D341Med (cell line): ENCODE results near the gene SECTM1.

Experiments used
- DNase-seq: peaks from one replicate; pipeline ENCODE4 v3.0.0; 2012; ENCODE audit warnings: low spot score

SECTM1 gene

DNA sequence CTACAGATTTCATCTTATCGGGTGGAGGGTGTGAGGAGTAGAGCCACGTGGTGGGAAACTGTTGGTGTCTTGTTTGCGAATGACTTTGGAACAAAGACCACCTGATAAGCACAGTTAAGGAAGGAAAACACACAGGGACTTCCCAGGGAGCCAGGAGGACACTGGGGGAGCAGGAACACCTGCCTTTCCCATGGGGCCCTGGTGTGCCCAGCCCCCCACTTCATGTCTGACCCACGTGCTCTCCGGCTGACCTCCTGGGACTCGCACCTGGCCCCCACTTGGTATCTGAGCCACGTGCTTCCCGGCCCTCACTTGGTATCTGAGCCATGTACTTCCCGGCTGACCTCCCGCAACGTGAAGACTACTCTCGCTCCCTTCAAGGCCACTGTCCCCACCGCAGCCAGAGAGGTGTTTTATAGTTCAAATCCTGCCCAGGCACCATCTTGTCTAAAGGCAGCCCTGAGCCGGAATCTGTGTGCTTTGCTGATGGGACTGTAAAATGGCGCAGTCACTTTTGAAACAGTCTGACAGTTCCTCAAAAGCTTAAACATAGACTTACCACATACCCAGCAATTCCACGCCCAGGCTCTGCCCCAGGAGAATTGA is 54.7 kb downstream of the SECTM1 start:
- DNase-seq = no peak

DNA sequence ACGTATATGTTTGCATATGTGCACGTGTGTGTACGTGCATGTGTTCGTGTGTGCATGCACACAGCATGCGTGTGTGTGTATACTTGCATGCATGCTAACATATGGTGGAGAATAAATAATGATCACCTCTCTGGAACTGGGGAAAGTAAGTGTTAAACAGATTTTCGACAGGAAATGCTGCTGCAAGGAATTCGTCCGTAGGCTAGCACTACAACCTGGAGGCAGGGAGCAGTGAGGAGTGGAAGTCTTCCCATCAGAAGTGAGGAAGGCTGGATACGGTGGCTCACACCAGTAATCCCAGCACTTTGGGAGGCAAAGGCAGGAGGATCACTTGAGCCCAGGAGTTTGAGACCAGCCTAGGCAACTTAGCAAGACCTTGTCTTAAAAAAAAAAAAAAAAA is 55.3 kb downstream of the SECTM1 start:
- no peak for DNase-seq

DNA sequence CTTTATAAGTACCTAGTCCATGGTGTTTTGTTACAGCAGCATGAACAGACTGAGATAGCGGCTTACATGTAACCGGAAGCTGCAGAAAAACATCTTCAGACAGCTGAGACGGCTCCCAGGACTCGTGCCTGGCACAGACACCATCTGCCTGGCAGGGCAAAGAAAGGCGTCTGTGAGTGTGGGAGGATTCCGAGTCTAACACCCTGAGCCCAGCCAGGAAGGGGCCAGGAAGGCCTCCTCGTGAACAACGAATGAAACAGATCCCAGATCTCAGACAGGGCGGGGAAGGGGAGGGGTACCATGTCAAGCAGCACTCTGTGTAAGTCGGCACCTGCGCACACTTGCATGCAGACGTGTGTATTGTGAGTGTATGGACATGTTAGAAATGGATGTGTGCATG is 55.7 kb downstream of the SECTM1 start:
- DNase-seq = peak; percentile 73

DNA sequence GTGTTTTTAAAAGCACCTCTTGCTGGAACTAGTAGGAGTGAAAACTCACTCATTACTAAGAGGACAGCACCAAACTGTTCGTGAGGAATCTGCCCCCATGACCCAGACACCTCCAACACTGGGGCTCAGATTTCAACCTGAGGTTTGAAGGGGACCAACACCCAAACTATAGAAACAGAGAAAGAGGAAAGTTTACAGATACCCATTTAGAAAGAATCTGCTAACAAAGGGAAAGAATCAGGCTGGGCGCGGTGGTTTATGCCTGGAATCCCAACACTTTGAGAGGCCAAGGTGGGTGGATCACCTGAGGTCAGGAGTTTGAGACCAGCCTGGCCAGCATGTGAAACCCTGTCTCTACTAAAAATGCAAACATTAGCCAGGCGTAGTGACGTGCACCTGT is 56.6 kb downstream of the SECTM1 start:
- DNase-seq = no peak

- DNase-seq = no peak
Measured at GRCh38 chr17:82275326-82275725, 58.2 kb downstream of the SECTM1 start.

- DNase-seq = no peak
Measured at GRCh38 chr17:82274134-82275020, 59.2 kb downstream of the SECTM1 start.

DNA sequence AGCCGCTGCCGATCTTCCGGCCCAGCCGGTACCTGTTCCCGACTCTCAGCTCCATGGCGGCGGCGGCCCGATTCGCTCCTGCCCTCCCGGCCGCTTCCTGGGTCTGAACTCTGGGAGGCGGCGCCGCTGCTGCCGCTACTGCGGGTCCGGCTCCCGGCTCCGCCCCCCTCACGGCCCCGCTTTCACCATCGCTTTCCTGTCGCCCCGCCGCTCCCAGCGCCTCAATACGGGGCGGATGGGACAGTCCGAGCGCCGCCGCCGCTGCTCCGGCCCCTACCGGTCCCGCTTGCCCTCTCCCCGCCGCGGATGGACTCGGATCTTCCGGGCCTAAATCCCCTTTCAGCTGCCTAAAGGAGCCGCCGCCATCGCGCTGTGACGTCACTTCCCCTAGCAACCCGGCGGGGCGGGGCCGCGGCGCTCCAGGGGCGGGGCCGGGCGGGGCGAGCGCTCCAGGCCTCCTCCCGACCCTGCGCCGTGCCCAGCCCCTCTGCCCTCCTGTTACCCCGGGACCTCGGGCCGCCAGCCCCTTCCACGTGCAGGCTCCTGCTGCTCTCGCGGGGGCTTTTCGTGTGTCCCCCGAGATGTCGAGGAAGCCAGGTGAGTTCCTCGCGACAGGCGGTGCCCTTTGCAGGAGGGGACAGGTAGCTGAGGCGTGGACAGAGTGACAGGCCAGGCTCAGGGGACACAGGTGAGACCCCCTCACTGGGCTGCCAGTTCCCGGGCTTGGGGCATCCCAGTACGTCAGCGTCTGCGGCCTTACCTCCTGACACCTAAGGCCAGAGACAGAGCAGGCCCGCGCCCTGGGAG is 60.0 kb downstream of the SECTM1 start, which contains the start of gene CSNK1D:
TSS of gene CSNK1D (minus strand) at position 374 of the 807 bp plus-strand sequence. CDS start at position 55, 319 bp downstream.
- DNase-seq = peak; percentile 100

GRCh38 chr17:82272495-82273326 is 60.9 kb downstream of the SECTM1 start:
- DNase-seq = peak; percentile 74

DNA sequence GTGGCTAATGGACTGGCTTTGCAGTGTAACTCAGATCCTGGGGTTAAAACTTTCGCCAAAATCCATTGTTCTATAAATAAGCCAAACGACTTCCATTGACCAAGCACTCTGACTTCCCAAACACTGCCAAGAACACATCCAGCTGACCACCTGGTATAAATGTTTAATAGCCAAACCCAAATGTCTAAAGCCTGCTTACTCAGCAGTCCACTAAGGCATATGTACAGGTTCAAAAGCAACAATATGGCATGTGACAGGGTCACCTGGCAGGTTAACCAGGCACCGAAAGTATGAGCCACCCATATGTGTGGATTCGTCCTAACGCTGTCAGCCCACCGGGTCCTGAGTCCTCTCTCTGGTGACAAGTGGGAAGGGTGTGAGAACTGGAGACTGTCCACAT is 62.2 kb downstream of the SECTM1 start:
- no peak for DNase-seq
